Measurements from ENCODE around the gene ARHGAP42.

Gene ARHGAP42

DNA sequence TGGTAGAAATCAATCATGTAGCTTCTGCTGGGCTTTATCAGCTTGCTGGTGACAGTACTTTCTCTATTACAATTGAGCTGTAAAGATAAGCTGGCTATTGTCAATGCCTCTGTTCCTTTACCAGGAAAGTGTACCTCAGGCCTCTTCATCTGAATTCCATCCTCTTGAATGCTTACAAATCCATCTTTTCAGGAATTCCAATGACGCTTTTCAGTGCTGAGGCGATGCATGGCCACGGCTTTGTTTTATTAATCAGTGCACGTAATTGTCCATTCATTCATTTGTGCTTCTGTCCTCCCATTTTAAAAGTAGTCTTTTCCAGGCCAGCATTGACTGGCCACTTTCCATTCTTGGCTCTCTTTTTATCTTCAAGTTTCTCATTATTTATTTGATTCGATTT is 240.5 kb downstream of the ARHGAP42 start:
- DNase-seq: no peak

DNA sequence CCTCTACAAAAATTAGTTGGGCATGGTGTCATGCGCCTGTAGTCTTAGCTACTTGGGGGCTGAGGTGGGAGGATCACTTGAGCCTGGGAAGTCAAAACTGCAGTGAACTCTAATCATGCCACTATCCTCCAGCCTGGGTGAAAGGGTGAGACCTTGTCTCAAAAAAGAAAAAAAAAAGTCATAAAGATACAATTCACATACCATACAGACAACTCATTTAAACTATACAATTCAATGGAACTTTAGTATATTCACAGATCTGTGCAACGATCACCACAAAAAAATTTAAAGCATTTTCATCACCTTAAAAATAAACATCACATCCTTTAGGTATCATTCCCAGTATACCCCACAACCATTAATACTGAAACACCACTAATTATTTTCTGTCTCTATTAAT is 241.3 kb downstream of the ARHGAP42 start:
- DNase-seq: no peak

DNA sequence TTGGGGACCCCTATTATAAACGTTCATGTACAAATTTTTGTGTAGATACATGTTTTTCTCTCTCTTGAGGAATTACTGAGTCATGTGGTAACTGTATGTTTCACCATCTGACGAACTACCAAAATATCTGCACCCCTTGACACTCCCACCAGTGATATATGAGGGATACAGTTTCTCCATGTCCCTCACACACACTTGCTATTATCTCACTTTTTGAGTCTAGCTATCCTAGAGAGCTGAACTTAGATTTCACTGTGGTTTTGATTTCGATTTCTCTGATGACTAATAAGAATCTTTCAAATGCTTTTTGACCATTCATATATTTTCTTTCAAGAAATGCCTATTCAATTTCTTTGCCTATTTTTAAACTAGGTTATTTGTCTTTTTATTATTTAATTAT is 242.3 kb downstream of the ARHGAP42 start:
- DNase-seq: no peak

DNA sequence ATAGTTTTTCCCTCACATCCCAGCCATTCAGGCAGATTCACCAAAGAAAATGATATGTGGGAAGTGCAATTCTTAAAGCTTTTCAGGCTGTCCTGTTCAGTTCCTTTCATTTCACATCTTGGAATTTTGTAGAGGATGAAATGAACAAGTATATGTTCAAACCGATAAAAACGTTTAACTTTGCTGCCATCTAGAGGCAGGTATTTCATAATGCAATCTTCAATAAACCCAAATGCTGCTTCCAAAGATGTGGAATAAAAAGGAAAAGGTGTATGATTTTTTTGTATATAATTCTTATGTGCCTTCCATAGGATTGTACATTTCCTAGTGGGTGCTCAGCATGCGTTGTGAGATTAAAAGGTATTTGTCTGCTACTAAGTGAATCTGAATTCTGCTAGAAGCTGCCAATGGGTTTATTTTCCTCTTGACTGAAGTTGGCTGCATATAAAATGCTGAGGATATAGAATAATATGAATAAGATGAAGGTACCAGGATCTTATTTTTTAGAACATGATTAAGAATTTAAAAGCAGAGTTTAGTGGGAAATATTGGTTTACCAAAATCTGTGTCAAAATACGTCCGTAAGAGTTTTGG is 243.2 kb downstream of the ARHGAP42 start:
- DNase-seq: peak; percentile 51

DNA sequence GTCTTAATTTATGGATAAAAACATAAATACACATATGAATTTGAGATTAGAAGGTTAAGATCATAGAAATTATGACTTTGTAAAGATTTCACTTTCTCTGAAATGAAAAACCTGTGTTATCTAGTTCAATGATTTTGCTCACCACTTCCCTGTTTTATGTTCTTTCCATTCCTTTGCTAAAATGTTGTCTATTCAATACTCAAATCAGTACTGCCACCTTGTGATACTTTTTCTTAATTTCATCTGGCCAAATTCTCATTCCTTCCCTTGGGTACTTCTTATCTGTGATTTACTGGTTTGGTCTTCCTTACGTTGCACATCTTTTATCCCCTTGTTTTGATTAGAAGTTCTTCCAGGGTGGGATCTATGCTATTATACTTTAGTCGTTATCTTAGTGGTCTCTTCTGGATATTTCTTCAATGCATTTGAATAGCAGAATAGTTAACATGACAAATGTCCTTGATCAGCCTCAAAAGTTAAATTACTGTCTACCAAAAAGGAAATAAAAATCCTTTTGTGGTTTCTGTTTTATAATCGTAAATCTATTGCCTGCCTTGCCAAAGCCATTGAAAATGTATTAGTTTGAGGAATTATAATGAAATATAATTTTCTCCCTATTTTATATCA is 245.5 kb downstream of the ARHGAP42 start:
- DNase-seq: peak; percentile 11

DNA sequence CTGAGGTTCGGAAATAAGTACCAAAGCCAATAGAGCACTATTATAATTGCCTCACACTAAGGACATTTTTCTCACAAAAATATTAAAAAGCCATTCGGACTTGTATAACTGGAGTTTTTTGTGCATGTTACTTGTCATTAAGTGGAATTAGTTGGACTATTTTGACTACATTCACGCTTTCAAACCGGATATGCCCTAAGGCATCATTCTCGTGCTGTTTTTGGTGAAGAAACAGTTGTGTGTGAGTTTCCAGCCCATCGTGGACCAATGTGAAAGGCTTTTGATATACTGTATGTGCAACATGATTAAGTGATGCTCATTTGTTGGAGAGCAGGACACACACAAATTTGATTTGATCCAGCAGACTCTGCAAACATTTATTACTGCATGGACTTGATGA is 249.7 kb downstream of the ARHGAP42 start:
- DNase-seq: no peak

DNA sequence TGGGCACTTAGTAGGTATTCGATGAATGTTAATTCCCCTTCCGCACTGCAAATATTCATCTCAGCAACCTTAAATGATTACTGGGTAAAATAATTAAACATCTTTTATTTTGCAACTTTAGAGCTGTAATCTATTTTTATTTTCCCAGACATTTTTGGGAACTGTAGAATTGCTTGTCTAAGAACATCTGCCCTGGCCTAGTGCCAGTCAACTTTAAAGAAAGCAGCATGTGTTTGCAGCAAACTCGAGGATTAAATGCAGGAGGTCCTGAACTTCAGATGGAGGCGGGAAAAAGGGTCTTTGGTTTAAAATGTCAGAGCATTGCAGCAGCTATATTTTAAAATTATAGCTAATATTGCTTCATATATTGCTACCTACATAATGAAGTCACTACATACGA is 252.5 kb downstream of the ARHGAP42 start:
- DNase-seq: no peak

DNA sequence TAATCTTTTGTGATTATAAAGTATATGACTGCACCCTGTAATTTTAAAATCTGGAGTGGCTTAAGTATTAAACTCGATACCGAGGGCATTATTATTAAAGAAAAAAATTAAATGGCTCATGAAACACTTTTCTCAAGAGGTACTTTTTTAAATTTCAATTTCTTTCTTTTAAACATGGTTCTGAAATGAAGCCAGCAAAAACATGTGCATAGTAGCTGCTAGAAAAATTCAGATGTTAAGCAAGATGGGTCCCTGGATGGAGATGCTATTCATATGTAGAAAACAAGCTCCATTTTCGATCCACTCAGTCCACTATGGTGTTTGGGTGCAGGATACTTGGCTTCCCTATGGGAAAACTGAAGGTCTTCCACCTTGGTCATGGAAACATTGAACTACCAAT is 253.0 kb downstream of the ARHGAP42 start:
- no peak for DNase-seq

DNA sequence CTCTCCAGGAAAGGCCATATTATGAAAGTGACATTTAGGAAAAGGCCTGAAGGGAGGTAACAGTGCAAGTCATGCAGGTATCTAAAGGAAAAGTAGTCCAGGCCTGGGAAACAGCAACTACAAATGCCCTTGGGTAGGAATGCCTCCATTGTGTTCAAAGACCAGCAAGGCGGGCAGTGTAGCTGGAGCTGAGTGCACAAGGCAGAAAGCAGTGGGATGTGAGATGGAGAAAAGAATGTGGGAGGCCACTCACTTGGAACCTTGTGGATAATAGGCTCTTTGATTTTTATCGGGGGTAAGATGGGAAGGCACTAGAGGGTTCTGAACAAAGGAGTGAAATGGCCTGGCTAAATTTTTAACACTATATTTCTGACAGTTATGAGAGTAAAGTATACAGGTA is 253.9 kb downstream of the ARHGAP42 start:
- DNase-seq: no peak

DNA sequence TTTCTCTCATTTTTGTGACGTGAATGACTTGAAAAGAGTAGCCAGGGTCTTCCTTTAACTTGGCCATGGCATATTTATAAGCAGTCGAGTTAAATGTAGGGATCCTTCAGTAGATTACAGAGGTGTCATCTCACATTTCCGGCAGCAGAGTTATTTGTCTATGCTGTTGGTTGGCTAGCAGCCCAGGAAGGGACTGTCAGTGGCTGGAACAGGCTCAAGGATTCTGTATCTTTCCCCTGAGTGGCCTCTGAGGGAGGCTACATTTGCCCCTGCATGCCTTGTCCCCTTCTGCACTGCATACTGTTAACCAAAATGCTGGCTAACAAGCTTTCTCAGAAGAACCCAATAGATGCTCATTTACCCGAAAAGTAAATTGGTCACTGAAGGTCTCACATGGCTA is 254.9 kb downstream of the ARHGAP42 start:
- DNase-seq: no peak

DNA sequence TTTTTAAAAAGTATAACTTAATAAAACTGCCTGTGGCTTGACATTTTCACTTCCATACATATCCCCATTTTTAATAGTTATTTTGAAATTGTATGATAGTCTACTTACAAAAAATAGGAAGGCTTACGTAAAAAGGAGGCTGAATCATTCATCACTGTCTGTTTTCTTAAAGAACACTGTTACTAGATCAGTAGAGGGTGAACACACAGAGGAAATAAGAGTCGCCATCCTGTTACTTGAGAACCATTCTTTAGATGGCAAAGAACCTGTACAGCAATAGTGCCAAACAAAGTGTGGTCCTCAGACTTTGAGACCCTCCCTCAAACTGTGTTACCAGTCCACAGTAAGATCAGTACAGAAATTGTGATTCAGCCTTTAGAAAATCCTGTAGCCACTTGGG is 261.8 kb downstream of the ARHGAP42 start:
- no peak for DNase-seq

DNA sequence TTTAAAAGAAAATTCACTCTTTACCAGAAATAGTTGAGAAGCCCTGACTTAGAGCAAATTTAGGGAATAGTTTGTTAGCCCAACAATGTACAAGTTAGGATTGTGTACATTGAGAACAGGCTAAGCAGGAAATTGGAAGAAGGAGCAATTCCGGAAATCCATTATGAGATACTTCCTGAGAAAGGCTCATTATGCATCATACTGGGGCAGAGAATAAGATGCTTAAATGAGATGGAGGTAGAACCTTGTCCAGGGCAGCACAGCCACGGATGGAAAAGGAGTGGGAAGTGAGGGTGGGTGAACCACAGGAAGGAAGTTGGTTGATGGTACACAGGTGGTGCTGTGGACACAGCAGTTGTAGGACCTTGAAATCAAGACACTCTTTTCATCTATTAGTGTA is 262.4 kb downstream of the ARHGAP42 start:
- no peak for DNase-seq

DNA sequence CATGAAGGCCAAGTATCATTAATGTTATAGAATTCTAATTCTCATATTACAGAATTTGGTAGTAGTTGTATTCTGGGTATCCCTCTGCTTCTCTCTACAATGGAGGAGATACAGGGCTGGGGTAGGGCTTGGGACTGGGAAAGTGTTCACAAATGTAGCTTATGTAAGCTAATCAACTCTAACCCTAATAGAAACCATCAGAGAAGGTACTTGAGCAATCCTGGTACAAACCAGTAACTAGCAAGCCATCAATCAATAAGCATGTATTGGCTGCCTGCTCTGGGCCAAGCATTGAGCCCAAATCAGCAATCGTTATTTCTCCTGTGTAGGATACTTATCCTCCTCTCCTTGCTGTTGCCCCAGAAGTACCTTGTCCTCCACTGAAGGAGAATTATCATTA is 268.2 kb downstream of the ARHGAP42 start:
- no peak for DNase-seq

DNA sequence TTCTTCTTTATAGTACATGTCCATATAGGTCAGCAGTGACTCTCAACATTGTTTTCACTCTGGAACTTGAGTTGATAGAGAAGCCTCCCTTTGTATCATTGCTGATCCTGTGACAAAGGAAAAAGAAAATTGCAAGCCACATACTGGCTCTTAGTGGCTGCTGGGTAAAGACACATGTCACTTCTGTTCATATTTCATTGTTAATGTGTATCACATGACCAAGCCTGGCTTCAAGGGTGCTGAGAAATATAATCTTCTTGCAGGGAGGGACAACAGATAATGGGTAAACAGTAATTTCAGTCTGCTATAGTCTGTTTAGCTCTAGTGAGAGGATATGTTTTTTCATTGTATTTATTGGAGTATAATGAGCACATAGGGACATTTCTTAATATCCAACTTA is 269.3 kb downstream of the ARHGAP42 start:
- no peak for DNase-seq

DNA sequence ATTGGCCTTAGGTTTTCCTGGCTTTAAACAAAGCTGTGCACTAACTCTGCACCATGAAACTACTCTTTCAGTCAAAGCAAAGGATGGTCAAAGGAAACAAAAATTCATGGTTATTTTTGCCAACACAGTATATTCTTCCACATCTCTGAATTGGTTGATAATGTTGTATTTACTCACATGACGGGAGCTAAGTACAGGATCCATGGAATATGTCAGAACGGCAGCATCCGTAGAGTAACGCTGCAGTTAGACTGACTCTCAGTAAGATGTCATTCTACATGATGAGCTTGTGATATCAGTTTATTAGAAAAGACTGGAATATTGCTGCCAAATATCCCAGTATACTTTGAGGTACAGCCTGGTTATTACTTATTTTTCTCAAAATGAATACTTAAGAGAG is 270.4 kb downstream of the ARHGAP42 start:
- DNase-seq: no peak

DNA sequence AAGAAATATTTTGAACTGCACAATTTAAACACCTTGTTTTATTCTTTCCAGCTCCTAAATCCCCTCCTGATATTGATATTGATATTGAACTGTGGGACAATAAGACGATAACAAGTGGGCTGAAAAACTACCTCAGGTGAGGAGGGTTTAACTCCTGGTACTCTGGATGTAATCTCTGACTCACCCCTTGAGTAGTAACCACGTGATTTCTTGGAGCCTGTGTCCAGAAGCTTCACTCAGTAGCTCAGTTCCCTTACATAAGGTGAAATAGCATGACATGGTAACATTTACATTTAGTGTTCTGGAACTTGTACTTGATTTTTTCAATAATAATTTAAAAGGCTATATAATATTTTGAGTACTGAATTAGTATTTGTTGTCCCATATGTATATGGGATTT is 274.5 kb downstream of the ARHGAP42 start:
- DNase-seq: no peak

DNA sequence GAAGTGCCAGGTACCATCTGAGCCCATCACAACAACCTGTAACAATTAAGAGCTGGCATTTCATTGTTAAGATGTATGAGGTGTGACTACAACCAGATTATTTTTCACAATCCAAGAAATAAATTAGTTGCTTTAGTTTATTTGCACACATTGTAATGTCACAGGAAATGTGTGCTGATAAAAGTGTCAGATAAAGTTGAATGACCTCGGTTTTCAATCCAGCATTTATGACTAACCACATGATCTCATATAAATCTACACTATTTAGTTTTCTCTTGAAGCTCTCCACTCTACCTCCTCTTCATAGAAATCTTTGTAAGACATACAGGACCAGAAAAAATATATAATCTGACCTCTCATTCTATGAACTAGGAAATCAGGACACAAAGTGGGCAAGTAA is 276.3 kb downstream of the ARHGAP42 start:
- no peak for DNase-seq

DNA sequence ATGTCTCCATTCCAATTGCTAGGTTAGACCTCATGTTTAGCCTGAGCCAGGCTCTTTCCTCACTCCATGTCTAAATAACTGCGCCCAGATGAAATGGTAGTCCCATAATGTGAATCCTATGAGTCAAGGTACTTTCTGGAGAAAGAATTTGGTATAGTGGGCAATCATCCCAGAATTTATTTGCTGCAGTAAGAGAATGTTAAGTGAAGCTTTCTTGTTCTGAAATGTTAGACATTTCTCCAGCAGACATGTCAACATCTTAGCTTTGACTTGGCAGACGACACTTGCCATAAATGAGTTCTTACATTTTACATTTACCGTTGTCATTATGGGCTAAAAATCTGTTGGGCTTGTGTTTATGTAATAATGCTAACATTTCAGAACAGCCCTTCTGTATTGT is 277.3 kb downstream of the ARHGAP42 start:
- no peak for DNase-seq

DNA sequence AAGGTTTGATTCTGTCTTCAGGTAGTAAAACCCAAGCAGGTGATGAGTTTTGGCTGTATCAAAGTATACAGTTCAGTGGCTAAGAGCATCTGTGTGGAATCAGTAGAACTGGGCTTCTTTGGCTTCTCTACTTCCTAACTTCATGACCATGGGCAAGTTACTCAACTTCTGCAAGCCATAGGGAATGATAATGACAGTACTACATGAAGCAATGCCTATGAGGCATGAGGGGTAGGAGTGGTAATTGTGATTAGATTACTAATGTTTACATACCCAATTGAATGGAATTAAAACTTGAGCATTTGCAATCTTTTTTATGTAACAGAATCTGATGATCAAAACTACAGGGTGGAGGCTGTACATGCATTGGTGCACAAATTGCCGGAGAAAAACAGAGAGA is 278.3 kb downstream of the ARHGAP42 start:
- no peak for DNase-seq

DNA sequence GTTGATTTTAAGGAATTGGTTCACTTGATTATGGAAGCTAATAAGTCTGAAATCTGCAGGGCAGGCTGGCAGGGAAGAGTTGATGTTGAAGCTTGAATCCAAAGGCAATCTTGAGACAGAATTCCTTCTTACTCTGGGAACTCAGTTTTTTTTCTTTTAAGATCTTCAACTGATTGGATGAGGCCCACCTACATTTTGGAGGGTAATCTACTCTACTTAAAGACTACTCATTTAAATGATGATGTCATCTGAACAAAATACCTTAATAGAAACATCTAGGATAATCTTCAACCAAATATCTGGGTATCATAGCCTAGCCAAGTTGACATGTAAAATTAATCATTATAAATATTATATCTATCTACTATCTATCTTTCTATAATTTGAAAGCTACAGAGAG is 279.3 kb downstream of the ARHGAP42 start:
- no peak for DNase-seq

DNA sequence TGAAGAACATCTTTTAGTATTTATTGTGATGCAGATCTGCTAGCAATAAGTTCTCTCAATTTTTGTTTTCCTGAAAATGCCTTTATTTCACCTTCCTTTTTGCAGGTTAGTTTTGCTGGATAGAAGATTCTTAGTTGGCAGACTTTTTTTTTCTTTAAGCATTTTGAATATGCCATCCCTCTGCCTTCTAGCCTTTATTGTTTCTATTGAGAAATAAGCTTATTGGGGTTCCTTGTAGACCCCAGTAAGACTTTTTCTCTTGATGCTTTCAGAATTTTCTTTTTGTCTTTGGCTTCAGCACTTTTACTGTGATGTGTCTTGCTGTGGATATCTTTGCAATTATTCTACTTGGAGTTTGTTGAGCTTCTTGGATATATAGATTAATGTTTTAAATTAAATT is 281.9 kb downstream of the ARHGAP42 start:
- no peak for DNase-seq

DNA sequence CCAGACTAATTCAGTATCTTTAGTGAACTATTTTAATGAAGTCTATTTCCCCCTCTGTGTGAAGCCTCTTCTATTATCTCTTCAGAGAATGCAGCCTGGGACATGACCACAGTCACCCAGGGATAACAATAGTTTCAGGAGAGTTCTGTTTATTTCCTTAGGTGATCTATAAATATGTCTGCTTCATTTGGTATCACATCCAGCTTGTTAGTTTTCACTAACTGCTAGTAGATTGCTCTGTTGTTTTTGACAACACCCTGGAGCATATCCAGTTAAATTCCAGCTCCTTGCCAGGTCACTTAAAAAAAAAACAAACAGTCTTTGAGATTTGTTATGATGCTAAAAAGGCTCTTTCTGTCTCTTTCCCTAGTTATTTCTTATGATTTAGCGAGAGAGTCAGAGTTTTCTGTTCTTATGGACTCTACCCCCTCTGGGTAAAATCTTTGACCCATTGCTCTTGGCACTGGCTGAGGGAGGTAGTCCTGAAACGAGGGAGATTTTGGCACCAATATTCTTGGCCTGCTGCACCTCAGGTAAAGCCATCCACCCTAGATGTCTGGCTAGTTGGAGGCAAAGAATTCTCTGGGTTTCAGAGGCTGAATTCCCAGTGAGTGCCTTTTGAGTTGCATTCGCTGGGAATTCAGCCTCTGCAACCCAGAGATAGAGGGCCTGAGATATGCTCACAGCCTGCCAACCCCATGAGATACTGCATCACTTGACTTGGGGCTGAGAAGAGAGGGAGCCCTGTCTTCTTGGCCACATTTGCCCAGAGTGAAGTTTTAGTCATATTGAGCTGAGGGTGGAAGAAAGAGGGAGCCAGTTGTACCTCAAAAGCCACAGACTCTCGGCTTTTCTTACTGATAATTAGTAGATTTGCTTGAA is 283.4 kb downstream of the ARHGAP42 start:
- DNase-seq: no peak

DNA sequence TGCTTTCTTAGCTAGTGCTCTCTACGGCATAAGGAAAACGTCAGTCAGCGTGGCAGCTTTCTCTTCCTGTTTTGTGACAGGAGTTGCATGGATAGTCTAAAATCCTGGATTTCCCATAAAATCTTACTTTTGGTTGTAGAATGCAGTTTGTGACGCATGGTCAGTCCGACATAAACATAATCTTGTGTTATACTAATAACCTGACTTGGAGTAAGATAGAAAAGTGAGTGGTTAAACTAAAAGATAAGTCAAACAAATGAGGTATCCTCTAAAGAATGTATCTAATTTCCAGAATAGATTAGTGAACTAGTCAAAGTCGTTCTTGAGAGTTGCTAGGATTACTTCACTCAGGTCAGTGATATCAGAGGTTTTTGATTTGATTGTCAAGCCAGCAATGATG is 285.0 kb downstream of the ARHGAP42 start:
- no peak for DNase-seq

DNA sequence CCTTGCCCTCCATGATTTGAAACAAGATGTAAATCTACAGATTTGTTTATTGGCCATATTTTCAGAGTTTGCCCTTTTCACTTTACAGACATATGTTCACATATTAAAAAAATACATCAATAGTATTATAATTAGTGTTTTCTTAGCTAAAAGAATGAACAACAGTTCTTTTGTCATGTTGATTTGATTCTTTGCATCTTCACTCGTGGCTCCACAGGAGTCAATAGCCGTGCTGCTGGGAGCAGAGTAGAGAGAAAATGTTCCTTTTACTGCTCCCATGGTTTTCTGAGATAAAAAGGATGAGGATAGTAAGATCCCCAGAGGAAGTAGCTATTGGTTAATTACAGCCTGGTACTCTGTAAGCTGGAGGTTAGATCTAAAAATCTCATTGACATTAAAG is 291.4 kb downstream of the ARHGAP42 start:
- no peak for DNase-seq

Data from NCI-H1417 treated with DMSO at 0.1 percent for 48 hours (cell line).